ENCODE results near the gene USP11.

USP11 gene

GRCh38 chrX:47202877-47203276, 29.9 kb upstream of the USP11 start:
- no peak for DNase-seq (ENCODE audit: low read depth, low spot score)

- no peak for DNase-seq (ENCODE audit: low read depth, low spot score)
Observed at GRCh38 chrX:47204970-47205369, 27.8 kb upstream of the USP11 start.

DNA sequence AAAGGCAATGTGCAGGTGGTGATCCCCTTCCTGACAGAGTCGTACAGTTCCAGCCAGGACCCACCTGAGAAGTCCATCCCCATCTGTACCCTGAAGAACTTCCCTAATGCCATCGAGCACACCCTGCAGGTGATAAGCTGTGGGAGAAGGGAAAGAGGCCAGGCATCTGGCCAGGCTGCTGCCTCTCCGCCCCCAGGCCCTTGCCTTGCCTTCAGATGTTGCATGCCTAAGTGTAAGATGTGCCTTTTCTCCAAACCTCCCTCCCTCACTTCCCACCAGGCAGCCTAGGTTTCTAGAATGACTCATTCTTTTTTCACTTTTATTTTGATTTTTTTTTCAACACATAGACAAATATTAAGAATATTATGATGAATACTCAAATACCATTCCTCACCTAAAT, 26.5 kb upstream of the USP11 start:
- no peak for DNase-seq (ENCODE audit: low read depth, low spot score)

- no peak for DNase-seq (ENCODE audit: low read depth, low spot score)
Observed at GRCh38 chrX:47208108-47208507, 24.7 kb upstream of the USP11 start.

GRCh38 chrX:47209508-47210238, 23.1 kb upstream of the USP11 start:
- DNase-seq (ENCODE audit: low read depth, low spot score): no peak

GRCh38 chrX:47210661-47211425, 22.0 kb upstream of the USP11 start:
- DNase-seq (ENCODE audit: low read depth, low spot score): no peak

DNA sequence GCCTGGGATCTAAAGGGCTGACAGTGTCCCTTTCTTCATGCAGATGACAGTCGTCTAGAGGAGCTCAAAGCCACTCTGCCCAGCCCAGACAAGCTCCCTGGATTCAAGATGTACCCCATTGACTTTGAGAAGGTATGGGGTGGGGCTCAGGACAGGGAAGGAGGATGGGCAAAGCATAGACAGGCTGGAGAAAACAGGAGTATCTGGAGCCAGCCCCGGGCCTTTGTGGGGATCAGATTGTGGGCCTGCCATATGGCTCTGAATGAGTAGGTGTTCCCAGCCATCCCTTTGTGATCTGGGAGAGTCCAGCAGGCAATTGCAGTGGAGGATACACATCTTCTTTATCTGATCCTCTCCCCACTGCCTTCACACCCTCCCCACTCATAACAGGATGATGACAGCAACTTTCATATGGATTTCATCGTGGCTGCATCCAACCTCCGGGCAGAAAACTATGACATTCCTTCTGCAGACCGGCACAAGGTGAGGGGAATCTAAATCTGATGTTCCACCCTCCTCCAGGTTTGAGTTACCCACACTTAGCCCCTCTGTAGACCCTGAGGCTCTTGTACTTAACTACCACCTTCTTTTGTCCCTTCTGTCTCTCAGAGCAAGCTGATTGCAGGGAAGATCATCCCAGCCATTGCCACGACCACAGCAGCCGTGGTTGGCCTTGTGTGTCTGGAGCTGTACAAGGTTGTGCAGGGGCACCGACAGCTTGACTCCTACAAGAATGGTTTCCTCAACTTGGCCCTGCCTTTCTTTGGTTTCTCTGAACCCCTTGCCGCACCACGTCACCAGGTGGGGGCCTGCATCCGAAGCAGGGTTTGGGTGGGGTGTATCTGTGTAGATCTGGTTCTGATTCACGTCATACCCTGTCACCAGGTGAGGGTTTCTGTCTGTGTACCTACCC, 20.2 kb upstream of the USP11 start:
- DNase-seq (ENCODE audit: low read depth, low spot score): no peak

- no peak for DNase-seq (ENCODE audit: low read depth, low spot score)
Observed at GRCh38 chrX:47214435-47215077, 18.3 kb upstream of the USP11 start.

DNA sequence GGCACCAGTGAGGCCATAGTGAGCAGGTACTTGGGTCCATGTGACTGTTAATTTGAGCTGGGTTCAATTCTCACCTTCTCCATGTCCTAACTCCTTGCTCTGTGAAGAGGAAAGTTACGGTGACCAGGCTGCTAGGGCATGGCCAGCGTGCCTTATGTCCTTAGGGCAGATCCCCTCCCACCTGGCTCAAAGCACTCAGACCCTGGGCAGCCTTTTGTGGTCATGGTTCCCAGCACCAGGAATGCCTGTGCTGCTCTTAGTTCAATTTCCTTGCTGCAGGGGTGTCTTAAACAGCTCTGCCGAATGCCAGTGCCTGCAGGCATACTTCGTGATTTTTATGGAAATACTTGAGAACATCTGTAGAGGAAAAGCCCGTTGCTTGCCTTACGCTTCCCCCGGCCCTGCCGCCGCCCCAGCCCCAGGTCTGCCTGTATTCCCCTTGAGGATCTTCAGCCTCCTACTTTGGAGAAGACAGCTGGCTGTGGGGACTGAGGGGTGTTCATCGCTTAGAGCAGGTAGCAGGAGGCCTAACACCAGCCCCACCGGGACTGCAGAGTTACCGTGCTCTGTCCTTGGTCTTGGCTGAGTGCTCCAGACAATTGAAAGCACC, 17.4 kb upstream of the USP11 start:
- no peak for DNase-seq (ENCODE audit: low read depth, low spot score)

DNA sequence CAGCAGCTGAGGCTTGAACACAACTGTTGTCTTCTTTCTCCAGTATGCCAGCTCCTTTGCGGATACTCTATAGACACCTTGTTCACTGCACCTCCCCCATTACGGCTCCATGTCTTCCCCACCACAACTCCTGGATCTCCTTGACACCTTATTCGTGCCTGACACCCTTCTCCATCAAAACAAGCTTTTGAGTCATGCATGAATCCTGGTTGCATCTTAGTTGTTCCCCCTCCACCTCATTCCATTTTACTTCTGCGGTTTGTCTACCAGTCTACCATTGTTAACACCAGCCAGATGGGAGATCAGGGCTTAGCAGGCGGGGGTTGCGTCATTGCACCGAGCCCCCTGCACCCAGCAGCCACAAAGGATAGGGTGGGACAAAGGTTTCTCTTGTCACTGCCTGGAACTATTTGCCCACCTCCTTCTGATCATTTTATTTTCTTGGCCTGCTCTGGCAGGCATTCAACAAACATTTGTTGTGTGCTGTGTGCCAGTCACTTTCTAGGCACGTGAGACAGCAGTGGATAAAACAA, 16.4 kb upstream of the USP11 start:
- no peak for DNase-seq (ENCODE audit: low read depth, low spot score)

DNA sequence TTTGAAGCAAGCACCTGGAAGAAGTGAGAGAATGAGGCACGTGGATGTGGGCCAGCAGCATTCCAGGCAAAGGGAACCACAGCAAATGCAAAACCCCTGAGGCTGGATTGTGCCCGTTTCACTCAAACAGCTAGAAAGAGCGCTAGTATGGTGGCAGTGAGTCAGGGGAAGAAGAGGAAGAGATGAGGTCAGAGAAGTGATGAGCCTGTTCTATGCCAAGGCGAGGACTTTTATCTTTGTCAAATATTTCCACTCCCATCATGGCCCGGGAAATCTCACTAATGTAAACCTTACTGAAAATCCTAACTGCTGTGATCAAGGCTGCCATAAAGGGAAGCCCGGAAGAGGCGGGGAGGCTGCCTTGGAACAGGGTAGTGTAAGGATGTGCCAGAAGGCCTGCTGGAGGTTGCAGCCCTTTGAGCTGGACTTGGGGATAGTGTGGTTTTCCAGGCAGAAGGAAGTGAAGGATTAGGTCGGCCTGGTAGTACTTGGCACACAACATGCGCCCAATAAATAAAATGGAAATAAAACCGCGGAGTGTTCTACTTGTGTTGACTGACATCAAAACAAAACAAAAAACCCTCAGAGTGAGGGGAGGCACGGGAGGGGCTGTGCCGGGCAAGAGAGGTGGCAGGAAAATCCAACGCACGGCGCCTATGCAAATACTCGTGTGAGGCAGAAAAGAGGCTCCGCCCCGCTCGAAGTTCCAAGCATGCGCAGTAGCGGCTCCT, 15.5 kb upstream of the USP11 start:
- no peak for DNase-seq (ENCODE audit: low read depth, low spot score)

GRCh38 chrX:47217852-47218279, 14.9 kb upstream of the USP11 start:
- DNase-seq (ENCODE audit: low read depth, low spot score): peak; percentile 88

DNA sequence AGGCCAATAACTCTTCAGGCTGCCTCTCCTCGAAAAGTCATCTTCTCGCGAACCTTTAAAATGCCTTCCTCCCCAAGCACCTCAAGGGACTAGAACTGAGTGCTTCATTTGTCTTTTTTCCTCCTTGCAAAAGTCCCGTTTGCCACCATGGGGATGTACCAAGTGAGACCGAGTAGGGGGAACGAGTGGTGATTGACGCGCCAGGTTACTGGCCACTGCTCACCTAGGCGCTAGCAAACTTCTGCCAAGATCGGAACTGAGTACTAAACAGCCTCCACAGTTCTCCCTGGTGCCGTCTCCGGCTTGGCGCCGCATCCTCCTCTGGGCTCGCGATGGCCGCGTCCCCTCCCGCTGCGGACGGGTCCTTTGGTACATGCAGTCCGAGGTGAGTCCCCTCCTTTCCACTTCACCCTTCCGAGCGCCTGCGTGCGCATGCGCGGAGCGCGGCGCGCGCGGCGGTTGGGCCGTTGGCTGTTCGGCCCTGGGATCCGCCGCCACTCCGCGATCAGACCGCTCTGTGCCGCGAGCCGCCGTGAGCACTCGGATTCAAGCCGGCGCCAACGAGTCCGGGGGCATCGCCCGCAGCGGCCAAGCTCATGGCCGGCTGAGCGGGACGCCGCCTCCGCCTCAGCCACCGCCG, 14.4 kb upstream of the USP11 start, which contains the start of gene CDK16:
CDK16 (plus strand) TSS at position 402 of the 640 bp plus-strand sequence. CDS start 4,877 bp downstream, outside the sequence.
- DNase-seq (ENCODE audit: low read depth, low spot score): peak; percentile 18

- DNase-seq (ENCODE audit: low read depth, low spot score): peak; percentile 1
Observed at GRCh38 chrX:47218920-47219815, 13.6 kb upstream of the USP11 start.

DNA sequence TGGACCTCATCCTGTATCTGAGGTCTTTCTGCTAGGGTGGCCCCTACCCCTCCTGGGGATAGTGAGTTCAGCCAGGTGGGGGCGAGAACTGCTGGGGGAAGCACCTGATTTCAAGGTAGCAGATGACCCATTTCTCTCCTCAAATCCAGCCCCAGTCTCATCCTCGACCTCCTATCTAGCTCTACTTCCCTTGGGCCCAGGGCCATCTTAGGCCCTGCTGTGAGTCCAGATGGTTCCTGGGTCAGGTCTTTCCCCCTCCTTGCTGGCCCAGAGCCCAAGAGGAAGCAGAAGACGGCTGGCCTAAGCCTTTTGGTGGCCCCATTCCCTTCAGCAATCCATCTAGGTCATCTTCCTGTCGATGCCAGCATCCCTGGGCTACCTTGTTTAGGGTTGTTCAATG, 11.1 kb upstream of the USP11 start:
- DNase-seq (ENCODE audit: low read depth, low spot score): no peak

DNA sequence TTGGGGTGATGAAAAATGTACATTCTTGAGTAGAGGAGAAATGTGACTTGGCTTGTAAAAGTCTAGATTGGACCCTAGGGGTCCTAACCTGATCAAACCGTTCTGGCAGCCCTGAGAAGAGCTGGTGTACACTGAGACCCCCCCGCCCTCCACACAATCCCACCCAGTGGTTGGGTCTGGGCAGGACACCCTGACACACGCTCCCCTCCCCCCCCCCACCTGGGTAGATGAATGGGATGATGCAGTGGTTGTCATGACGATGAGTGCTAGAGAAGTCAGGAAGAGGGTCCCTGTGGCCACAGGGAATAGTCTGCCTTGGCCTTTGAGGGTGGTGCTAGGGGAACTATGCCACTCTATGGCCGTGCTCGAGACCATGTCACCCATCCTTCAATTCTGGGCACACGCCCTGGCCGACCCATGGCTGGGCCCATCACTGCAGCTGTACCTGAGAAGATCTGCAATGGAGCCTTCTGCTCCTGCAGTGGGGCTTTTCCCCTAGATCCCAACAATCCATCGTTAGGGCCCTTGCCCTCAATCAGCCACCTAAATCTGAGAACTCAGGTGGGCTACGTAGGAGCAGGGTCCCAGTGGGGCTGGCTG, 10.0 kb upstream of the USP11 start:
- DNase-seq (ENCODE audit: low read depth, low spot score): no peak

- no peak for DNase-seq (ENCODE audit: low read depth, low spot score)
Observed at GRCh38 chrX:47223476-47224250, 9.1 kb upstream of the USP11 start.

Measured in activated naive CD8-positive, alpha-beta T cell treated with anti-CD3 and anti-CD28 coated beads, Interleukin-2, amount 50 U/mL, for 16 hours (primary cell).